Measurements from ENCODE around the gene IFT122.

Gene IFT122

GRCh38 chr3:129415830-129416229 lies 24.2 kb upstream of the IFT122 start:
- DNase-seq (ENCODE audit: low spot score) (no peak), FAIRE-seq (no peak)

- no peak for FAIRE-seq
These were observed 23.6 kb upstream of the IFT122 start for GRCh38 chr3:129416415-129416814.

GRCh38 chr3:129417326-129417725 lies 22.7 kb upstream of the IFT122 start:
- DNase-seq (ENCODE audit: low spot score): no peak
- FAIRE-seq: no peak

More at GRCh38 chr3:129416415-129416814, 23.6 kb upstream of the IFT122 start:
- no peak for DNase-seq (ENCODE audit: low spot score)

GRCh38 chr3:129418041-129418973 lies 21.7 kb upstream of the IFT122 start:
- no peak for FAIRE-seq
- no peak for DNase-seq (ENCODE audit: low spot score)

- FAIRE-seq (no peak), DNase-seq (ENCODE audit: low spot score) (no peak)
These were observed 20.5 kb upstream of the IFT122 start for GRCh38 chr3:129419476-129419875.

GRCh38 chr3:129421236-129421883 lies 18.7 kb upstream of the IFT122 start:
- DNase-seq (ENCODE audit: low spot score) (no peak), FAIRE-seq (no peak)

- no peak for DNase-seq (ENCODE audit: low spot score)
- no peak for FAIRE-seq
These were observed 17.9 kb upstream of the IFT122 start for GRCh38 chr3:129421988-129422745.

GRCh38 chr3:129422897-129423296 lies 17.1 kb upstream of the IFT122 start:
- no peak for DNase-seq (ENCODE audit: low spot score)
- no peak for FAIRE-seq

GRCh38 chr3:129424185-129424841 lies 15.7 kb upstream of the IFT122 start:
- no peak for DNase-seq (ENCODE audit: low spot score)
- no peak for FAIRE-seq

- DNase-seq (ENCODE audit: low spot score): no peak
- no peak for FAIRE-seq
These were observed 14.8 kb upstream of the IFT122 start for GRCh38 chr3:129425213-129425612.

- DNase-seq (ENCODE audit: low spot score): no peak
- FAIRE-seq: no peak
These were observed 14.4 kb upstream of the IFT122 start for GRCh38 chr3:129425619-129426018.

GRCh38 chr3:129428007-129428375 lies 12.0 kb upstream of the IFT122 start:
- DNase-seq (ENCODE audit: low spot score) (no peak), FAIRE-seq (no peak)

GRCh38 chr3:129428376-129429079 lies 11.5 kb upstream of the IFT122 start, which contains the start of gene EFCAB12:
TSS of gene EFCAB12 (minus strand) at chr3:129428636. CDS start at chr3:129428488, 148 bp downstream.
- FAIRE-seq (no peak), DNase-seq (ENCODE audit: low spot score) (no peak)

- DNase-seq (ENCODE audit: low spot score): no peak
- no peak for FAIRE-seq
These were observed 11.0 kb upstream of the IFT122 start for GRCh38 chr3:129429080-129429451.

GRCh38 chr3:129429602-129430001 lies 10.4 kb upstream of the IFT122 start:
- DNase-seq (ENCODE audit: low spot score) (no peak), FAIRE-seq (no peak)

GRCh38 chr3:129432036-129432435 lies 8.0 kb upstream of the IFT122 start:
- DNase-seq (ENCODE audit: low spot score) (no peak), FAIRE-seq (no peak)

GRCh38 chr3:129432671-129433070 lies 7.4 kb upstream of the IFT122 start:
- no peak for DNase-seq (ENCODE audit: low spot score)
- FAIRE-seq: no peak

GRCh38 chr3:129433565-129433964 lies 6.5 kb upstream of the IFT122 start:
- FAIRE-seq (no peak), DNase-seq (ENCODE audit: low spot score) (no peak)

GRCh38 chr3:129434140-129434539 lies 5.9 kb upstream of the IFT122 start:
- FAIRE-seq (no peak), DNase-seq (ENCODE audit: low spot score) (no peak)

- no peak for FAIRE-seq
- DNase-seq (ENCODE audit: low spot score): no peak
These were observed 4.7 kb upstream of the IFT122 start for GRCh38 chr3:129435367-129435766.
